GM12874 (cell line): Measurements from ENCODE around the gene RGS6.

ENCODE experiments used
- CTCF ChIP-seq: IDR thresholded peaks from 2 replicates; pipeline ENCODE4 v1.5.1; 2011; ENCODE audit warnings: low read depth, mild to moderate bottlenecking, control low read depth, low read length, moderate library complexity; ENCODE audit not compliant: insufficient read depth

Gene RGS6

GRCh38 chr14:72061718-72062117 is 129.5 kb downstream of the RGS6 start:
- TF ChIP-seq CTCF, result no peak

GRCh38 chr14:72063761-72064282 is 131.6 kb downstream of the RGS6 start:
- TF ChIP-seq CTCF, result no peak

GRCh38 chr14:72064501-72064900 is 132.3 kb downstream of the RGS6 start:
- no peak for TF ChIP-seq CTCF

- no peak for TF ChIP-seq CTCF
Measured at GRCh38 chr14:72070458-72070857, 138.2 kb downstream of the RGS6 start.

GRCh38 chr14:72075649-72076334 is 143.6 kb downstream of the RGS6 start:
- no peak for TF ChIP-seq CTCF

- TF ChIP-seq CTCF, result no peak
Measured at GRCh38 chr14:72081137-72081536, 148.9 kb downstream of the RGS6 start.

- TF ChIP-seq CTCF, result no peak
Measured at GRCh38 chr14:72084935-72085334, 152.7 kb downstream of the RGS6 start.

GRCh38 chr14:72089625-72090024 is 157.4 kb downstream of the RGS6 start:
- no peak for TF ChIP-seq CTCF
